KOPT-K1 (cell line): ENCODE data around the gene PCBP3.
"Not testable (repeated sequence)": the region's sequence is repeated elsewhere in the genome, so short reads cannot be mapped to it uniquely, and the experiment has no call there.

Experiments
- H3K27ac ChIP-seq: fragments of 200-600 bp; sonication (generic); 2 replicates; pipeline ENCODE4 v1.5.1; 2016; ENCODE audit warnings: antibody characterized with exemption, mild to moderate bottlenecking, low read depth, low read length; ENCODE audit not compliant: poor library complexity, severe bottlenecking
- H3K36me3 ChIP-seq: fragments of 200-600 bp; sonication (generic); 2 replicates; pipeline ENCODE4 v1.5.1; 2017; ENCODE audit warnings: antibody characterized with exemption, mild to moderate bottlenecking, low read length, moderate library complexity; ENCODE audit not compliant: insufficient read depth
- H3K9me3 ChIP-seq: fragments of 200-600 bp; sonication (generic); 2 replicates; pipeline ENCODE4 v1.5.1; 2017; ENCODE audit warnings: antibody characterized with exemption, low read length, mild to moderate bottlenecking; ENCODE audit not compliant: insufficient read depth, poor library complexity, severe bottlenecking

Gene PCBP3

GRCh38 chr21:45945066-45945867 lies 301.7 kb downstream of the PCBP3 start:
- Histone ChIP-seq H3K9me3 (no peaks in the 10 kb centered on the region), H3K27ac (no peak overlapping the region), H3K36me3 (no peaks in the 10 kb centered on the region)

GRCh38 chr21:45945868-45946210 lies 302.3 kb downstream of the PCBP3 start:
- H3K9me3 ChIP-seq = no peaks in the 10 kb centered on the region
- H3K27ac ChIP-seq = no peak overlapping the region
- no peaks in the 10 kb centered on the region for H3K36me3 ChIP-seq

GRCh38 chr21:45947296-45947695 lies 303.8 kb downstream of the PCBP3 start:
- Histone ChIP-seq H3K9me3 (no peaks in the 10 kb centered on the region), H3K27ac (no peak overlapping the region), H3K36me3 (no peaks in the 10 kb centered on the region)

DNA sequence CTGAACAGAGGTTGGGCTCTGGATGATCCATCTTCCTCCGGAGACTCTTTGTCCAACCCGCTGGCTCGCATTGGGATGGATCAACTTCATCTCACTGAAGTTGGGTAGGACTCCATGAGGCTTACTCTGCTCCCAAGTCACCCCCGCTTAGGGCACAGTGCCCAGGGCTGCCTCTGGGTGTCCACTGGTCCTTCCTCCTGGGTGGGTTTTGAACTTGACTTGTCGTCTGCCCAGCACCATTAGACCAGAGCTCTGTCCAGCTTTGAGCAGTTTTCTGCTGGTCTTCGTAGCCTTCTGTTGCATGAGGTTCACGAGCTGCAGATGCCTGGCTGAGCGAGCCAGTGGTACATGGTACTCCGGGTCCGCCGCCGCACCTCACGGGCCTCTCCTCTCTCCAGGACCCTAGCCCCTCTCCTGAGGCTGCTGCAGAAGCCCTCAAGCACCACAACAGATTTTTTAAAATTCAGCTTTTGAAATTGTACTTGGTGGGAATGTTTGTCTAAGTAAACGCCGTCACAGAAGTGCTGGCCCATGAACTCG lies 304.3 kb downstream of the PCBP3 start:
- H3K36me3 ChIP-seq = no peaks in the 10 kb centered on the region
- H3K27ac ChIP-seq = no peak overlapping the region
- H3K9me3 ChIP-seq = no peaks in the 10 kb centered on the region

DNA sequence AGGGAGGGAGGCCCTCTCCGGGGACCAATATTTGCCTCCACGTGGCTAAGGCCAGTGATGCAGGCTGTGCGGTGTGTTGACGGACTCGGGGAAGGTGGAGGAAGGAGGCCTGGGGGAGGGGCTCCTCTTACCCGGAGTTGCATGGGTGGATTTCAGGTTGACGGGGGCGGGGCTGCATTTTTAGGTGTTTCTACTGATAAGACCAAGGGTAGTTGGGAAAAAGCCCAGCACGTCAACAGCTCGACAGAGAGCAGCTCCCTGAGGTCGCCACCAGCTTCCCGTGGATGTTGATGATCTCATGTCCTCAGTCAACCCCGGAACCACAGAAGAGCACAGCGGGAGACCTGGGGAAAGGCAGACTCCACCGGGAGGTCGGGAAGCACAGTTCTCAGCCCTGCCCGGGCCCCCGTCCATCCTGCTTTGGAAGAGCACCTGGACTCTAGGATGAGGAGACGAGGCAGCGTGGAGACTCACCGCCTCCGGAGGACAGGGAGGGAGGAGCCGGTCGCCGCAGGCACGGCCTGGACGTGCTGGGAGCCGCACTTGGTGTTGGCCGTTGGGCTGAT lies 305.1 kb downstream of the PCBP3 start:
- no peaks in the 10 kb centered on the region for H3K36me3 ChIP-seq
- no peaks in the 10 kb centered on the region for H3K9me3 ChIP-seq
- no peak overlapping the region for H3K27ac ChIP-seq

DNA sequence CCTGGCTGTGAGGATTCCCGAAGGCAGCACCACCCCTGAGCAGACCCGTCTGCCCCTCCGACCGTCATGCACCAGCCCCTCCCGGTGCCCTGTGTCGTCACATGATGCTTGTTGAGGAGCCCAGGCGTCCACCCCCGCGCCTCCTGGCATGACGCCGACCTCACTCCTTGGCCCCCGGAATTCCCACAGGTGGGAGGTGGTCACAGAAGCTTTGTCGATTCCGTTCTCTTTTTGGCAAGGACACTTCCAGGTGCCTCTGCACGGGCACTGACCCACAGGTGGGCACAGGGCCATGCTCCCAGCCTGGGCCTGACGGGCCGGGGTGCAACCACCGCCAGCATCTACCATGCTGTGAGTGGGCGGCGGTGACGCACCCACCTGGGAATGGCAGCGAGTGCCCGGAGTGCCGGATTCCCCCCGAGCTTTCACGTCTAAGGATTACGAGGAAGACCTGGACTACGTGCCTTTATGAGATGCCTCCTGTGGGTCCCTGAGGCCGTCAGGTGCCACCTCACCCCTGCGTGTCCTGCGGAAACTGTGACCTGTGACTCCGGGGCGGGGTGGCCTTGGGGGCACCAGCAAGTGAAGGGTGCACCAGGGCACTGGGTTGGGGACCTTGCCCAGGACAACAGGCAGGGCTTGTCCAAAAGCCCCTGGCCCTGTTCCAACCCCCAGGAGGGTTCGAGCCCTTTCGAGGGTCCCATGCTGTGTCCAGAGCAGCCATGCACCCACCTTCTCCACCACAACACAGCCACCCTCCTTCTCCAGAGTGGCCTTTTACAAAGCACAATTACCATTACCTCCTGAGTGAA lies 306.6 kb downstream of the PCBP3 start:
- Histone ChIP-seq H3K9me3 (no peaks in the 10 kb centered on the region), H3K27ac (no peak overlapping the region), H3K36me3 (no peaks in the 10 kb centered on the region)

DNA sequence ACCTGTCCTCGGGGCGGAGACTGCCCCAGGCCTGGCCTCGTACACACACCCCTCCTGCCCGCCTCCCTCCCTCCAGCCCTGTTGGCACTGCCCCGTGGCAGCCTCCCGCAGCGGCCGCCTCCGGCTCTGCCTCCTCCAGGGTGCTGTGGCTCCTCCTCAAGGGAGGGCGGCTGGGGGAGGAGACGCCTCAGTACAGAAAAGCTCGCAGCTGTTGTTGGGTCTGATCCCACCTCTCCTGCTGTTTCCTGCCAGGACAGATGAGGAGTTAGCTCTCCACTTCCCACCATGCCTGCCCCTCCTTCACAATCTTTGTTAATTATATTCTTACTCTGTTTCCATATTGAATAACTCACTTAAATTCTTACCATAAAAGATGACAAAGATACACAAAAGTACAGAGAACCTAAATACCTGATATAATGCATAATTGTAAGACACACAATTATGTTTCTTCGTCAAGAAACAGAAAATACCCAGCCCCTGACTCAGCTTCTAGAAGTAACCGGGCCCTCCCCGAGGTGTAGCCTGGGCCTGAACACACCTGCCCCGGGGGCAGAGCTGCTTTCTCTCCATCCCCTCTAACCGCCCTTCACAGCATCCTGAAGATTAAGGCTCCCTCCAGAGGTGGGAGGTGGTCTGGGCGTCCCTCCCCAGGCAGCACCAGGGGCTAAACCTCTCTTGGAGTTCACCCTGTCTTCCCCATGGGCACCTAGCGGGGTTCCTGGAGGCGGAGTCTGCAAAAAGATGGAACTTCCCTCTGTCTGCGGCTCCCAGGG lies 307.4 kb downstream of the PCBP3 start:
- no peaks in the 10 kb centered on the region for H3K36me3 ChIP-seq
- H3K27ac ChIP-seq = no peak overlapping the region
- H3K9me3 ChIP-seq = no peaks in the 10 kb centered on the region

- Histone ChIP-seq H3K27ac (no peak overlapping the region), H3K36me3 (no peaks in the 10 kb centered on the region), H3K9me3 (no peaks in the 10 kb centered on the region)
These were observed 308.2 kb downstream of the PCBP3 start for GRCh38 chr21:45951676-45952075.

- not testable (repeated sequence) for H3K27ac ChIP-seq, H3K36me3 ChIP-seq, H3K9me3 ChIP-seq
These were observed 309.0 kb downstream of the PCBP3 start for GRCh38 chr21:45952527-45952926.

GRCh38 chr21:45952974-45953373 lies 309.4 kb downstream of the PCBP3 start:
- Histone ChIP-seq H3K36me3 (no peaks in the 10 kb centered on the region), H3K27ac (no peak overlapping the region), H3K9me3 (no peaks in the 10 kb centered on the region)

- Histone ChIP-seq H3K27ac (no peak overlapping the region), H3K36me3 (no peaks in the 10 kb centered on the region)
These were observed 310.7 kb downstream of the PCBP3 start for GRCh38 chr21:45954261-45954660.

DNA sequence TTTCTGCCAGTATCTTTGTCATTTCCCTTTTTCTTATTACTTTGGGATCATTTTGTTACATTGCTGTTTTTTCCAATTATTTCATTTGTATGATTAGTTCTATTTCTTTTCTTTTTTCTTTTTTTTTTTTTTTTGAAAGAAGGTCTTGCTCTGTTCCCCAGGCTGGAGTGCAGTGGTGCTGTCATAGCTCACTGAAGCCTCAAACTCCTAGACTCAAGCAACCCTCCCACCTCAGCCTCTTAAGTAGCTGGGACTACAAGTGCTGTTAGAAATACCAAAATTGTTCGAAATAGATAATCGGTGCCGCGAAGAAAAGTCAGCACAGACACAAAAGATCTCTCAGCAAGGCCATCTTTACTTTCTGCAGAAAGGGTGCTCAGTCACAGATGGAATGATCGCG lies 311.4 kb downstream of the PCBP3 start:
- Histone ChIP-seq H3K36me3 (no peaks in the 10 kb centered on the region), H3K27ac (no peak overlapping the region), H3K9me3 (no peaks in the 10 kb centered on the region)

More at GRCh38 chr21:45954261-45954660, 310.7 kb downstream of the PCBP3 start:
- no peaks in the 10 kb centered on the region for H3K9me3 ChIP-seq

DNA sequence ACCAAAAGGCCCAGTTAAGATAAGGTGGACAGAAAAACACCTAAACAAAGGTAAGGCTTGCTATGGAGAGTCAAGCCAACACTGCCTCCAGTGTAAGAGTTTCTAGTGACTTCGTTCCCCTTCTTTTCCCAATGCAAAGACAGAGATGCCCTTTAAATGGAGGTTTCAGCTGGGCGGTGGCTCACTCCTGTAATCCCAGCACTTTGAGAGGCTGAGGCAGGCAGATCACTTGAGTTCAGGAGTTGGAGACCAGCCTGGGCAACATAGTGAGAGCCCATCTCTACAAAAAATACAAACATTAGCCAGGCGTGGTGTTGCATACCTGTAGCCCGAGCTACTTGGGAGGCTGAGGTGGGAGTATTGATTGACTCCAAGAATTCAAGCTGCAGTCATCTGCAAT lies 314.0 kb downstream of the PCBP3 start:
- H3K27ac ChIP-seq = no peak overlapping the region
- peaks cover 21% of the 10 kb centered on the region for H3K9me3 ChIP-seq
- no peaks in the 10 kb centered on the region for H3K36me3 ChIP-seq

- Histone ChIP-seq H3K36me3 (no peaks in the 10 kb centered on the region), H3K9me3 (peaks cover 26% of the 10 kb centered on the region), H3K27ac (no peak overlapping the region)
These were observed 314.6 kb downstream of the PCBP3 start for GRCh38 chr21:45957981-45958600.
